ENCODE measurements around the gene BLOC1S5. TPM values are rescaled to one million over a fixed set of nuclear protein-coding genes. Genes with fewer than 3 reads are reported as not detected.

Gene BLOC1S5
- total RNA-seq, 1 donor from 2014 or later: 19.1 TPM

Other genes with a start within 250 kb of the BLOC1S5 start
- gene TXNDC5, start 153.6 kb downstream of the BLOC1S5 start, total RNA-seq: 63.8 and 66.4 TPM in 2 replicates
- gene EEF1E1, start 38.2 kb upstream of the BLOC1S5 start, total RNA-seq: 46.2 and 46.4 TPM in 2 replicates